ENCODE measurements around the gene RHOD. TPM values are rescaled to one million over a fixed set of nuclear protein-coding genes. Genes with fewer than 3 reads are reported as not detected.
A peak's percentile ranks its signal among the peaks of the same experiment; 100 is the strongest.

RHOD gene
- total and polyA plus RNA-seq, 7 donors, result 11.2 to 24.2 (median 14.6) TPM

DNA sequence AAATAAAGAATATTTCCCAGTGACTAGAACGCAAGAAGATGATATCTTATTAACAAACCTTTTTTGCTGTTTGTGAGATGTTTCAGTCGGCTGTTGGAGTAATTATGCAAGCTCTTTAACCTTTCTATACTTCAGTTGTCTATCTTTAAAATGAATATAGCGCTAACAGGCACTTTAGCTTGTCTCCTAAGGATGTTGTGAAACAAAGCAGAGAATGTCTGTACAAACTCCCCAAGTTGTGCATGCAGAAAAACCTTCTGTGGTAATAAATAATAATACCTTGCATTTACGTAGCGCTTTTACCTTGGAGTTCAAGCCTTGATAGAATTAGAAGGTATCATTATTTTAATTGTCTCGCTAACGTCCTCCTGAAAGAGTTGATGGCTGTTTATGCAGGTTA, 60.5 kb downstream of the RHOD start:
- Histone ChIP-seq H3K4me1 (peaks cover 0 to 27% (median 22%) of the 10 kb centered on the region in 4 donors), H3K9me3 (no peaks in the 10 kb centered on the region), H3K36me3 (no peaks in the 10 kb centered on the region), H3K27ac (peak overlapping the region; percentile 94 to 99 (median 96)), H3K27me3 (no peaks in the 10 kb centered on the region), H3K4me3 (peak overlapping the region in 1 of 4 donors; percentile 96)
- 82 to 83% methylated on average over 7 of the region's 7 CpGs for WGBS, 2 donors
- intact Hi-C loops (cut with DNase I), result loop anchor here (10.0 kb wide), 1 partner anchor 688 kb away; no protein-coding TSS in a partner anchor
- no peak for DNase-seq
- peak in 3 of 4 donors; percentile 30 to 76 (median 61) for TF ChIP-seq POLR2AphosphoS5 (IDR thresholded peaks at IDR 0.05)
- no peak for TF ChIP-seq POLR2A (IDR thresholded peaks at IDR 0.05)

DNA sequence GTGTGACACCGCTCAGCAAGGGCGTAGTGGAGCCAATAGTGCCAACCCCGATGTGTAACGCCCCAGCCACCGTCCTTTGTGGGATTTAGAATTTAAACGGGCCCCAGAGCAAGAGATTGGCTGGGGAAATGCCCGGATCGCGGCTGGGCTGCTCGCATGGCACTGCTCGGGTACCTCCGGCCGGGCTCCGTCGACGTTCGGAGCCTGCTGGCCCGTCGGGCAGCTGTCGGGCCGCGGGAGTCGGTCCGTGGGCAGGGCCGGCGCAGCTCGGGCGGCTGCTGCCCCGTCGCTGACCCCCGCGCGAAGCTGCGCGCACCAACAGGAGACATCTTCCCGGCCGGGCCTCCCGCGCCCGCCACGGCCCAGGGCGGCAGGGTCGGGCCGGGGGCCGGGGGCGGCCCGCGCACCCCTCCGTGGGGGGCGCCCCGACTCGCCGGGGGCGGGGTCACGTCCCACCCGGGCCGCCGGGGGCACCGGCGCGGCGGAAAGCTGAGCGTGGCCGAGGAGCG, 61.1 kb downstream of the RHOD start:
- H3K36me3 ChIP-seq, result no peaks in the 10 kb centered on the region
- H3K9me3 ChIP-seq, result no peaks in the 10 kb centered on the region
- intact Hi-C loops (cut with DNase I), result loop anchor here (2.0 to 10.0 kb wide), 2 partner anchors 123 to 687 kb away; no protein-coding TSS in a partner anchor
- no peak for TF ChIP-seq POLR2AphosphoS5 (IDR thresholded peaks at IDR 0.05)
- no peak for TF ChIP-seq POLR2A (IDR thresholded peaks at IDR 0.05)
- no peak for TF ChIP-seq EP300 (IDR thresholded peaks at IDR 0.05)
- TF ChIP-seq, protein P1, sequence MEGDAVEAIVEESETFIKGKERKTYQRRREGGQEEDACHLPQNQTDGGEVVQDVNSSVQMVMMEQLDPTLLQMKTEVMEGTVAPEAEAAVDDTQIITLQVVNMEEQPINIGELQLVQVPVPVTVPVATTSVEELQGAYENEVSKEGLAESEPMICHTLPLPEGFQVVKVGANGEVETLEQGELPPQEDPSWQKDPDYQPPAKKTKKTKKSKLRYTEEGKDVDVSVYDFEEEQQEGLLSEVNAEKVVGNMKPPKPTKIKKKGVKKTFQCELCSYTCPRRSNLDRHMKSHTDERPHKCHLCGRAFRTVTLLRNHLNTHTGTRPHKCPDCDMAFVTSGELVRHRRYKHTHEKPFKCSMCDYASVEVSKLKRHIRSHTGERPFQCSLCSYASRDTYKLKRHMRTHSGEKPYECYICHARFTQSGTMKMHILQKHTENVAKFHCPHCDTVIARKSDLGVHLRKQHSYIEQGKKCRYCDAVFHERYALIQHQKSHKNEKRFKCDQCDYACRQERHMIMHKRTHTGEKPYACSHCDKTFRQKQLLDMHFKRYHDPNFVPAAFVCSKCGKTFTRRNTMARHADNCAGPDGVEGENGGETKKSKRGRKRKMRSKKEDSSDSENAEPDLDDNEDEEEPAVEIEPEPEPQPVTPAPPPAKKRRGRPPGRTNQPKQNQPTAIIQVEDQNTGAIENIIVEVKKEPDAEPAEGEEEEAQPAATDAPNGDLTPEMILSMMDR (IDR thresholded peaks at IDR 0.05), result no peak
- peak overlapping the region in 3 of 4 donors; percentile 53 to 96 (median 96) for H3K4me3 ChIP-seq
- no peaks in the 10 kb centered on the region for H3K27me3 ChIP-seq
- WGBS, 2 donors, result 12 to 27% methylated on average over 65 of the region's 65 CpGs
- DNase-seq, result peak; percentile 68
- H3K27ac ChIP-seq, result peak overlapping the region; percentile 94 to 99 (median 96)
- peaks cover 0 to 31% (median 27%) of the 10 kb centered on the region in 4 donors for H3K4me1 ChIP-seq

DNA sequence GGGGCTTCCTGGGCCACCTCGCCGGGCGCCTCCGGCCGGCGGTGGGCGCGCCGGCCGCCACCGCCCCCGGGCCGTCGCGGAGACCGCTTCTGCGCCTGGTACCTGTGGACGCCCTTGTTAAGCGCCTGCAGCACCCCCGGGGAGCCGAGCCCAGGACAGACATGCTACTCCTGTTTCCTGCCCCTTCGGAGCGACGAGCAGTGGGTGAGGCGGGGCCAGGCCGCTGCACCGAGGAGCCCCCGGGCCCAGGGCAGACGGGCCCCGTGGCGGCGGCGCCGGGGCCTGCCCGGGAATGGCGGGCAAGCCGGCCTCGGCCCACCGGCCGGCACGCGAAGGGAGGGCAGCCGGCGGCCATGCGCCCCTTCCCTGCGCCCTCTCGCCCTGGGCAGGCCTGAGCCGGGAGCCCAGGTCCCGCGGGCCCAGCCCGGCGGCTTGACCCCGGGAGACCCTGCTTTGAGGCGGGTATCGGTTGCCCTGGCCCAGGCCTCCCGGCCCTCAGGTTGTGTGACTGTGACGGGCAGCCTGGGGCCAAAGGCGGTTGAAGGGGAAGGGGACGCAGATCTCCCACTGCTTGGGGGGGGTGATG, 61.6 kb downstream of the RHOD start:
- 1 to 5% methylated on average over 59 of the region's 59 CpGs for WGBS, 2 donors
- Histone ChIP-seq H3K27me3 (no peaks in the 10 kb centered on the region), H3K27ac (peak overlapping the region; percentile 94 to 99 (median 96)), H3K9me3 (no peaks in the 10 kb centered on the region), H3K4me1 (peaks cover 0 to 36% (median 31%) of the 10 kb centered on the region in 4 donors), H3K4me3 (peak overlapping the region; percentile 35 to 96 (median 74)), H3K36me3 (no peaks in the 10 kb centered on the region)
- DNase-seq, result peak; percentile 75
- TF ChIP-seq EP300 (IDR thresholded peaks at IDR 0.05), result no peak
- TF ChIP-seq POLR2A (IDR thresholded peaks at IDR 0.05), result no peak
- TF ChIP-seq, protein P1 (IDR thresholded peaks at IDR 0.05), result no peak
- no peak for TF ChIP-seq POLR2AphosphoS5 (IDR thresholded peaks at IDR 0.05)
- intact Hi-C loops (cut with DNase I), result loop anchor here (2.0 to 10.0 kb wide), 2 partner anchors 123 to 687 kb away; no protein-coding TSS in a partner anchor

DNA sequence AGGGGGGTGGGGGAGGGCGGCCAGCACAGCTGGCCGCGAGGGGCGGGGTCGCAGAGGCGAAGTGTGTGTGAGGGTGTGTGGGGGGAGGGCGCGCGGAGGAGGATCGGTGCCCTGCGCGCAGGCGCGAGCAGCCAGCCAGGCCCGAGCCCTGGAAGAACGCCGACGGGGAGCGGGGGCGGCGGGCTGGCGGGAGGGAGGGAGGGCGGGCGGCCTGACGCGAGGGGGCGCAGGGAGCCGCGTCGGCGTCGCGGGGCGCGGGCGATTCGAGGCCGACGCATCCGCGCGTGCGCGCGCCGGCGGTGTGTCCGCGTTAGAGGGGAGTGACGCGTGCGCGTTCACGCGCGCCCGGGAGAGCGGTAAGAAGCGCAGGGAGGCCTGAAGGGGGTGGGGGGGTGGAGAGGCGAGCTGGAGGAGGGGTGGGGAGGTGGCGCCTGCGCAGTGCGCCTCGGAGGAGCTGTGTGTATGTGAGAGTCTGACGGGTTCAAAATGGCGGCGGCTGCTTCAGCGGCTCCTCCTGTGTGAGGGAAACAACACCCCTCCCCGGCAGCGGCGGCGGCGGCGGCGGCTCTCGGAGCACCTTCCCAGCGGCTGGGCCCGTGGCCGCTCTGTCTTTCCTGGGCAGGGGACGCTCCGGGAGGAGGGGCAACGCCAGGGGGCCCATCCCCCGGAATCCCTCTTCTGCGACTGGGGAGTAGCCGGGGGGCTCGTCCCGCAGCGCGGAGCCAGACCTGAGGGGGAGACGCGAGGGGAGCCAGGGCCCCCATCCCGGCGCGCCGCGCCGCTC, 62.3 kb downstream of the RHOD start, which contains the start of gene KDM2A:
Gene KDM2A, plus strand, starts transcription at position 463 of the 784 bp plus-strand sequence. CDS start 2,054 bp downstream, outside the sequence.
- Histone ChIP-seq H3K27me3 (no peaks in the 10 kb centered on the region), H3K4me1 (peaks cover 0 to 44% (median 39%) of the 10 kb centered on the region in 4 donors), H3K9me3 (no peaks in the 10 kb centered on the region), H3K27ac (peak within 1 kb of the TSS; percentile 94 to 99 (median 98)), H3K36me3 (no peaks in the 10 kb centered on the region), H3K4me3 (peak within 1 kb of the TSS; percentile 78 to 97 (median 96))
- 1% methylated on average over 97 of the region's 97 CpGs for WGBS, 2 donors
- peak; percentile 38 to 43 for TF ChIP-seq POLR2A (IDR thresholded peaks at IDR 0.05)
- peak; percentile 63 to 86 (median 70) for TF ChIP-seq POLR2AphosphoS5 (IDR thresholded peaks at IDR 0.05)
- TF ChIP-seq, protein P1 (IDR thresholded peaks at IDR 0.05), result no peak
- TF ChIP-seq EP300 (IDR thresholded peaks at IDR 0.05), result peak in 1 of 4 donors; percentile 37
- intact Hi-C loops (cut with DNase I), result loop anchor here (2.0 to 10.0 kb wide), 2 partner anchors 122 to 686 kb away; no protein-coding TSS in a partner anchor
- peak; percentile 100 for DNase-seq

Data from sigmoid colon (tissue), 7 donors.